Fibroblast of lung (primary cell): ENCODE data around the gene LBH. TPM values are rescaled to one million over a fixed set of nuclear protein-coding genes. Genes with fewer than 3 reads are reported as not detected.

Experiments used
- DNase-seq, 2 donors: peaks; one replicate each; pipeline versions ENCODE4 v3.0.0 to v3.0.0-alpha.2; 2010; ENCODE audit warnings: low read depth in 2 of 2
- H2AFZ ChIP-seq: 2 replicates; pipeline ENCODE4 v1.5.1; 2012; ENCODE audit warnings: low read length, control low read depth, inconsistent platforms
- H3K27ac ChIP-seq: 2 replicates; pipeline ENCODE4 v1.5.1; 2011; ENCODE audit warnings: low read length, control low read depth; ENCODE audit not compliant: insufficient read depth
- H3K27me3 ChIP-seq: 2 replicates; pipeline ENCODE4 v1.5.1; 2011; ENCODE audit warnings: mild to moderate bottlenecking, low read length; ENCODE audit not compliant: control insufficient read depth, insufficient read depth
- H3K36me3 ChIP-seq: 2 replicates; pipeline ENCODE4 v1.5.1; 2011; ENCODE audit warnings: low read length; ENCODE audit not compliant: control insufficient read depth, insufficient read depth
- H3K4me1 ChIP-seq: 2 replicates; pipeline ENCODE4 v1.5.1; 2011; ENCODE audit warnings: low read length; ENCODE audit not compliant: control insufficient read depth, insufficient read depth; ENCODE audit errors: extremely low read depth
- H3K4me2 ChIP-seq: 2 replicates; pipeline ENCODE4 v1.5.1; 2011; ENCODE audit warnings: low read length, control low read depth; ENCODE audit not compliant: insufficient read depth; ENCODE audit errors: extremely low read depth
- H3K4me3 ChIP-seq, 4 experiments: fragments of 200-600 bp in 1 of 4; sonication (generic) in 1 of 4; replicated peaks in 1 of 4; 2 replicates each; pipeline ENCODE4 v1.5.1; 2011 to 2016; ENCODE audit warnings: low read length in 4 of 4, low read depth in 3 of 4, mild to moderate bottlenecking in 3 of 4, control low read depth in 2 of 4, inconsistent platforms in 1 of 4, mixed read lengths in 1 of 4; ENCODE audit not compliant: insufficient read depth in 1 of 4; ENCODE audit errors: control extremely low read depth in 1 of 4
- H3K79me2 ChIP-seq: 2 replicates; pipeline ENCODE4 v1.5.1; 2012; ENCODE audit warnings: mild to moderate bottlenecking, low read length, inconsistent platforms; ENCODE audit not compliant: control insufficient read depth, insufficient read depth
- H3K9ac ChIP-seq: 2 replicates; pipeline ENCODE4 v1.5.1; 2011; ENCODE audit warnings: mild to moderate bottlenecking, low read length, control low read depth; ENCODE audit not compliant: insufficient read depth
- H3K9me3 ChIP-seq: 2 replicates; pipeline ENCODE4 v1.5.1; 2012; ENCODE audit warnings: low read depth, low read length; ENCODE audit not compliant: control insufficient read depth, insufficient read depth
- H4K20me1 ChIP-seq: 2 replicates; pipeline ENCODE4 v1.5.1; 2011; ENCODE audit warnings: low read length; ENCODE audit not compliant: control insufficient read depth, insufficient read depth; ENCODE audit errors: extremely low read depth
- EZH2 ChIP-seq: IDR thresholded peaks from 2 replicates; pipeline ENCODE4 v1.5.1; 2012; ENCODE audit warnings: low read length, control low read depth, mild to moderate bottlenecking; ENCODE audit errors: missing control alignments
- polyA plus RNA-seq, 2 donors: library from polyadenylated mRNA; depleted of rRNA in 1 of 2; stranded (reverse) in 1 of 2; unstranded in 1 of 2; fragments of >200 nt; gene quantifications; 2 replicates each; pipeline ENCODE4 v1.2.1, GENCODE V29; 2011 to 2012; ENCODE audit warnings: missing spikeins in 1 of 2
- total RNA-seq: library from RNA; depleted of rRNA; stranded (reverse); fragments of >200 nt; gene quantifications from 2 replicates; pipeline ENCODE4 v1.2.1, GENCODE V29; 2014
- TF ChIP-seq, protein P1 (sequence below), 2 donors: IDR thresholded peaks in 1 of 2; conservative IDR thresholded peaks in 1 of 2; 1 replicate in 1 of 2; 2 replicates in 1 of 2; pipeline ENCODE4 v1.5.1; 2011 to 2012; ENCODE audit warnings: low read length in 2 of 2, control low read depth in 1 of 2, inconsistent platforms in 1 of 2, low read depth in 1 of 2, mild to moderate bottlenecking in 1 of 2

LBH gene
- total and polyA plus RNA-seq, 2 donors (not counting 1 experiment from before 2014, with no cell fraction given) = 604 to 926 TPM

- peak overlapping the region; percentile 93 for H3K27ac ChIP-seq
- TF ChIP-seq, protein P1, sequence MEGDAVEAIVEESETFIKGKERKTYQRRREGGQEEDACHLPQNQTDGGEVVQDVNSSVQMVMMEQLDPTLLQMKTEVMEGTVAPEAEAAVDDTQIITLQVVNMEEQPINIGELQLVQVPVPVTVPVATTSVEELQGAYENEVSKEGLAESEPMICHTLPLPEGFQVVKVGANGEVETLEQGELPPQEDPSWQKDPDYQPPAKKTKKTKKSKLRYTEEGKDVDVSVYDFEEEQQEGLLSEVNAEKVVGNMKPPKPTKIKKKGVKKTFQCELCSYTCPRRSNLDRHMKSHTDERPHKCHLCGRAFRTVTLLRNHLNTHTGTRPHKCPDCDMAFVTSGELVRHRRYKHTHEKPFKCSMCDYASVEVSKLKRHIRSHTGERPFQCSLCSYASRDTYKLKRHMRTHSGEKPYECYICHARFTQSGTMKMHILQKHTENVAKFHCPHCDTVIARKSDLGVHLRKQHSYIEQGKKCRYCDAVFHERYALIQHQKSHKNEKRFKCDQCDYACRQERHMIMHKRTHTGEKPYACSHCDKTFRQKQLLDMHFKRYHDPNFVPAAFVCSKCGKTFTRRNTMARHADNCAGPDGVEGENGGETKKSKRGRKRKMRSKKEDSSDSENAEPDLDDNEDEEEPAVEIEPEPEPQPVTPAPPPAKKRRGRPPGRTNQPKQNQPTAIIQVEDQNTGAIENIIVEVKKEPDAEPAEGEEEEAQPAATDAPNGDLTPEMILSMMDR (conservative IDR thresholded peaks at IDR 0.05 in 1 of 2, IDR thresholded peaks at IDR 0.05 in 1 of 2; ENCODE audit: low read depth in 1 of 2, low read length in 2 of 2) = no peak
- TF ChIP-seq EZH2 = no peak
- H2AFZ ChIP-seq = no peak overlapping the region
- H3K27me3 ChIP-seq = no peaks in the 10 kb centered on the region
- no peaks in the 10 kb centered on the region for H3K79me2 ChIP-seq
- peak; percentile 26 to 61 for DNase-seq
- H3K36me3 ChIP-seq = no peaks in the 10 kb centered on the region
- no peaks in the 10 kb centered on the region for H4K20me1 ChIP-seq
- H3K9me3 ChIP-seq = no peaks in the 10 kb centered on the region
- peaks cover 29% of the 10 kb centered on the region for H3K4me1 ChIP-seq
- H3K9ac ChIP-seq = peak overlapping the region; percentile 66
- no peak overlapping the region for H3K4me3 ChIP-seq
- no peak overlapping the region for H3K4me2 ChIP-seq
Measured at GRCh38 chr2:30301551-30301950, 70.2 kb downstream of the LBH start.

DNA sequence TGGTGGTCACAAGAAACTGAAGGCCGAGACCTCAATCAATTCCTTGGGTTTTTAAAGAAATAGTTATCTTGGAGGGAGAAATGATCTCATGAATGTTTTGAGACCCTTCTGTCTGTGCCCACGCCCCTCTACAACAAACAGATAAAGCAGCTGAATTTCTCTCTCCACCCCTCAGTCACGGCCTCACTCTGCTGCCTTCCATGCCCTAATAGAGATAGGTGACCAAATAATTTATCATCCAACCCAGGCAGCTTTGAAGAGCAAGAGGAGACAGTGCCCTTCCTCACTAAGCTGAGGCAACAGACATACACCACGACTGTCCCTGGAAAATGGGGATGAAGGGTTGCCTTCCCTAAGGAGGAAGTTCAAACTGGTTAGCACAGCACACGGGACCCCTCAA lies 71.2 kb downstream of the LBH start:
- Histone ChIP-seq H4K20me1 (no peaks in the 10 kb centered on the region), H3K4me1 (peaks cover 29% of the 10 kb centered on the region), H3K4me3 (no peak overlapping the region), H2AFZ (no peak overlapping the region), H3K9ac (no peak overlapping the region), H3K9me3 (no peaks in the 10 kb centered on the region), H3K79me2 (no peaks in the 10 kb centered on the region), H3K4me2 (no peak overlapping the region), H3K27me3 (no peaks in the 10 kb centered on the region), H3K27ac (peak overlapping the region; percentile 93), H3K36me3 (no peaks in the 10 kb centered on the region)
- TF ChIP-seq EZH2 = no peak
- no peak for DNase-seq

GRCh38 chr2:30303095-30303494 lies 71.8 kb downstream of the LBH start:
- Histone ChIP-seq H3K79me2 (no peaks in the 10 kb centered on the region), H3K9me3 (no peaks in the 10 kb centered on the region), H4K20me1 (no peaks in the 10 kb centered on the region), H3K27me3 (no peaks in the 10 kb centered on the region), H3K36me3 (no peaks in the 10 kb centered on the region), H2AFZ (no peak overlapping the region), H3K4me1 (peaks cover 29% of the 10 kb centered on the region), H3K4me3 (no peak overlapping the region), H3K4me2 (no peak overlapping the region), H3K9ac (no peak overlapping the region), H3K27ac (no peak overlapping the region)
- no peak for TF ChIP-seq EZH2
- TF ChIP-seq, protein P1 (conservative IDR thresholded peaks at IDR 0.05 in 1 of 2, IDR thresholded peaks at IDR 0.05 in 1 of 2; ENCODE audit: low read depth in 1 of 2, low read length in 2 of 2) = no peak
- no peak for DNase-seq
